Measurements from ENCODE around the gene PSPC1. TPM values are rescaled to one million over a fixed set of nuclear protein-coding genes. Genes with fewer than 3 reads are reported as not detected.

Gene PSPC1
- total RNA-seq, 1 experiment from 2014 or later: 124 TPM

GRCh38 chr13:19665427-19665859, 117.3 kb downstream of the PSPC1 start:
- Histone ChIP-seq H3K4me1 (no peaks in the 10 kb centered on the region), H3K27me3 (replicated peaks; ENCODE audit: control insufficient read depth, insufficient read depth, low read length) (no peaks in the 10 kb centered on the region), H3K9me3 (no peaks in the 10 kb centered on the region), H3K4me3 (ENCODE audit: low read depth, low read length) (no peak overlapping the region), H3K36me3 (ENCODE audit: control insufficient read depth, insufficient read depth, low read length) (peaks cover 6% of the 10 kb centered on the region)
- no peak for DNase-seq
- peak overlapping the region; percentile 58 for H3K27ac Mint-ChIP-seq (ENCODE audit: unreplicated experiment)
- H3K4me1 Mint-ChIP-seq (ENCODE audit: low read depth, unreplicated experiment): peaks cover 11% of the 10 kb centered on the region
- peaks cover 87% of the 10 kb centered on the region for H3K36me3 Mint-ChIP-seq (ENCODE audit: insufficient read depth, unreplicated experiment)
- no peak overlapping the region for H3K4me3 Mint-ChIP-seq (ENCODE audit: unreplicated experiment)
- intact Hi-C loops (cut with micrococcal nuclease; ENCODE audit: unreplicated experiment): no loop called here
- TF ChIP-seq, protein P1, sequence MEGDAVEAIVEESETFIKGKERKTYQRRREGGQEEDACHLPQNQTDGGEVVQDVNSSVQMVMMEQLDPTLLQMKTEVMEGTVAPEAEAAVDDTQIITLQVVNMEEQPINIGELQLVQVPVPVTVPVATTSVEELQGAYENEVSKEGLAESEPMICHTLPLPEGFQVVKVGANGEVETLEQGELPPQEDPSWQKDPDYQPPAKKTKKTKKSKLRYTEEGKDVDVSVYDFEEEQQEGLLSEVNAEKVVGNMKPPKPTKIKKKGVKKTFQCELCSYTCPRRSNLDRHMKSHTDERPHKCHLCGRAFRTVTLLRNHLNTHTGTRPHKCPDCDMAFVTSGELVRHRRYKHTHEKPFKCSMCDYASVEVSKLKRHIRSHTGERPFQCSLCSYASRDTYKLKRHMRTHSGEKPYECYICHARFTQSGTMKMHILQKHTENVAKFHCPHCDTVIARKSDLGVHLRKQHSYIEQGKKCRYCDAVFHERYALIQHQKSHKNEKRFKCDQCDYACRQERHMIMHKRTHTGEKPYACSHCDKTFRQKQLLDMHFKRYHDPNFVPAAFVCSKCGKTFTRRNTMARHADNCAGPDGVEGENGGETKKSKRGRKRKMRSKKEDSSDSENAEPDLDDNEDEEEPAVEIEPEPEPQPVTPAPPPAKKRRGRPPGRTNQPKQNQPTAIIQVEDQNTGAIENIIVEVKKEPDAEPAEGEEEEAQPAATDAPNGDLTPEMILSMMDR (IDR thresholded peaks at IDR 0.05; ENCODE audit: insufficient read depth in 1 of 2, low read depth in 1 of 2, low read length in 1 of 2, severe bottlenecking in 1 of 2, unreplicated experiment in 1 of 2): no peak
- H3K27me3 Mint-ChIP-seq (ENCODE audit: insufficient read depth, unreplicated experiment): no peaks in the 10 kb centered on the region
- BruUV-seq (replicated peaks): no TSS peak
- POLR2A ChIA-PET: no interaction called here
- CTCF ChIA-PET: no interaction called here
- no peaks in the 10 kb centered on the region for H3K9me3 Mint-ChIP-seq (ENCODE audit: unreplicated experiment)

GRCh38 chr13:19664481-19665230, 118.1 kb downstream of the PSPC1 start:
- H3K27ac Mint-ChIP-seq (ENCODE audit: unreplicated experiment): peak overlapping the region; percentile 58
- no peak overlapping the region for H3K4me3 ChIP-seq (ENCODE audit: low read depth, low read length)
- H3K9me3 Mint-ChIP-seq (ENCODE audit: unreplicated experiment): no peaks in the 10 kb centered on the region
- BruUV-seq (replicated peaks): TSS peak; percentile 2
- peaks cover 87% of the 10 kb centered on the region for H3K36me3 Mint-ChIP-seq (ENCODE audit: insufficient read depth, unreplicated experiment)
- H3K4me1 Mint-ChIP-seq (ENCODE audit: low read depth, unreplicated experiment): peaks cover 11% of the 10 kb centered on the region
- H3K27me3 Mint-ChIP-seq (ENCODE audit: insufficient read depth, unreplicated experiment): no peaks in the 10 kb centered on the region
- TF ChIP-seq, protein P1 (IDR thresholded peaks at IDR 0.05; ENCODE audit: insufficient read depth in 1 of 2, low read depth in 1 of 2, low read length in 1 of 2, severe bottlenecking in 1 of 2, unreplicated experiment in 1 of 2): no peak
- H3K27me3 ChIP-seq (replicated peaks; ENCODE audit: control insufficient read depth, insufficient read depth, low read length): no peaks in the 10 kb centered on the region
- CTCF ChIA-PET: no interaction called here
- no peaks in the 10 kb centered on the region for H3K4me1 ChIP-seq
- H3K36me3 ChIP-seq (ENCODE audit: control insufficient read depth, insufficient read depth, low read length): peaks cover 5% of the 10 kb centered on the region
- H3K9me3 ChIP-seq: no peaks in the 10 kb centered on the region
- H3K4me3 Mint-ChIP-seq (ENCODE audit: unreplicated experiment): no peak overlapping the region
- no peak for DNase-seq
- POLR2A ChIA-PET: no interaction called here
- intact Hi-C loops (cut with micrococcal nuclease; ENCODE audit: unreplicated experiment): no loop called here

GRCh38 chr13:19663416-19663979, 119.2 kb downstream of the PSPC1 start:
- ChIA-PET POLR2A (no interaction called here), CTCF (no interaction called here)
- peaks cover 87% of the 10 kb centered on the region for H3K36me3 Mint-ChIP-seq (ENCODE audit: insufficient read depth, unreplicated experiment)

More at GRCh38 chr13:19663416-19663979, 119.2 kb downstream of the PSPC1 start:
- Mint-ChIP-seq H3K27ac (ENCODE audit: unreplicated experiment) (no peak overlapping the region), H3K9me3 (ENCODE audit: unreplicated experiment) (no peaks in the 10 kb centered on the region), H3K4me3 (ENCODE audit: unreplicated experiment) (no peak overlapping the region), H3K27me3 (ENCODE audit: insufficient read depth, unreplicated experiment) (no peaks in the 10 kb centered on the region), H3K4me1 (ENCODE audit: low read depth, unreplicated experiment) (peaks cover 11% of the 10 kb centered on the region)
- DNase-seq: no peak
- TF ChIP-seq, protein P1 (IDR thresholded peaks at IDR 0.05; ENCODE audit: insufficient read depth in 1 of 2, low read depth in 1 of 2, low read length in 1 of 2, severe bottlenecking in 1 of 2, unreplicated experiment in 1 of 2): no peak
- Histone ChIP-seq H3K4me1 (no peaks in the 10 kb centered on the region), H3K27me3 (replicated peaks; ENCODE audit: control insufficient read depth, insufficient read depth, low read length) (no peaks in the 10 kb centered on the region), H3K9me3 (no peaks in the 10 kb centered on the region), H3K36me3 (ENCODE audit: control insufficient read depth, insufficient read depth, low read length) (peaks cover 5% of the 10 kb centered on the region), H3K4me3 (ENCODE audit: low read depth, low read length) (no peak overlapping the region)
- intact Hi-C loops (cut with micrococcal nuclease; ENCODE audit: unreplicated experiment): no loop called here
- no TSS peak for BruUV-seq (replicated peaks)
